Breast epithelium (tissue), 3 donors: Measurements from ENCODE around the gene RAB7A.

Experiments
- CTCF ChIP-seq, 3 donors: fragments of 450-650 bp; IDR thresholded peaks; one replicate each; pipeline ENCODE4 v1.5.1; 2016 to 2017; ENCODE audit warnings: antibody characterized with exemption in 3 of 3, mild to moderate bottlenecking in 3 of 3, moderate library complexity in 3 of 3
- POLR2A ChIP-seq: fragments of 450-650 bp; IDR thresholded peaks from one replicate; pipeline ENCODE4 v1.6.1; 2016; ENCODE audit warnings: antibody characterized with exemption, mild to moderate bottlenecking, moderate library complexity

DNA sequence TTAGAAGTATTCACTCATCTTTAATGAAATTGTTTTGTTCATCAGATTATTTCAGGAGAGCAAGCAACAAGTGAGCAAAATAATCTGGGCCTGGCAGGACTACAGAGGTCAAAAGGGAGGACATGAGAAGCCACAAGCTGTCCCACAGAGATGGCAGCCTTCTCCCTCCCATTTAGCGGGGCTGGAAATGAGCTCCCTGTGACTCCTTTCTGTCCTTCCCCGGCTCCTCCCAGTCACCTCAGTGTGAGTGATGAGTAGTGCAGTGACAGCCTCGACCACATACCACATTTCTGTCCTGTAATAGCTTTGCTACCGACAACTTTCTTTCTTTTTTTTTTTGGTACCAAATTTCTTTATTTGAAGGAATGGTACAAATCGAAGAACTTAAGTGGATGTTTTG is 38.0 kb downstream of the RAB7A start:
- no peak for TF ChIP-seq CTCF (IDR thresholded peaks at IDR 0.05)
- no peak for TF ChIP-seq POLR2A
